ENCODE results near the gene CHRNA5. TPM values are rescaled to one million over a fixed set of nuclear protein-coding genes. Genes with fewer than 3 reads are reported as not detected.
A peak's percentile ranks its signal among the peaks of the same experiment; 100 is the strongest.

CHRNA5 gene
- total RNA-seq, 1 donor from 2014 or later = 13.7 TPM

DNA sequence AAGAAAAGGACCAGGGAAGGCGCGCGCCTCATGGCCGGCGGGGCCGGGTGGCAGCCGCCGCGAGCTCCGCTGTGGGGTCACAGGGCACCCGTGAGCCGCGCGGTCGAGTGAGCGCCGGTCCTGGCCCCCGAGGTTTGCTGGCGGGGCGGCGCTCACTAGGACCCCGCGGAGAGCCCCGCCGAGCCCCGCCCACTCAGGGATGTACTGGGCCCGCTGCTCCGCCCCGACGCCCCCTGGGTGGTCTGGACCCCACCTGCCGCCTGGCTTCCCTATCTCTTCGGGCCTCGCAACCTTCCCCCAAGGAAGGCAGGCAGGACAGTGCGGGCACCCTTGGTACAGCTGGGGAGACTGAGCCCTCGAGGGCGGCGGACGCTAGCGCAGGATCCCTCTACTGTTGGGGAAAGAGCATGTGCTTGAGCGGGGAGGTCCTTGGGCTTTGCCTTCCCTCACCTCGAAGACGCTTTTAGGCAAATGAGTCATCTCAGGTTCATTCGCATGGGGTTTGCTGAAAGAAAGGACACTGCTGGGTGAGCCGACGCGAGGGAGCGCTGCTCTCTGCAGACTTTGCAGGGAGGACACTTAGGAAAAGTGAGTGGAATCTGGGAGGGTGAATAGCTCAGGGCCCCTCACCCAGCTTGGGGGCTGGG is 75.9 kb downstream of the CHRNA5 start, which contains the start of gene CHRNB4:
TSS of gene CHRNB4 (minus strand) at position 109 of the 647 bp plus-strand sequence. CDS start at position 32, 77 bp downstream.
- Histone ChIP-seq H3K36me3 (ENCODE audit: control insufficient read depth, insufficient read depth, low read length) (no peaks in the 10 kb centered on the region), H3K4me3 (ENCODE audit: low read depth, low read length) (peak within 1 kb of the TSS; percentile 43), H3K27me3 (ENCODE audit: control insufficient read depth, insufficient read depth, low read length) (peaks cover 8% of the 10 kb centered on the region)
- TF ChIP-seq CTCF (IDR thresholded peaks at IDR 0.05; ENCODE audit: insufficient read depth, low read length, poor library complexity, severe bottlenecking) = peak; percentile 46
- peak; percentile 49 for DNase-seq (ENCODE audit: low read depth)

GRCh38 chr15:78641749-78642275 is 76.5 kb downstream of the CHRNA5 start:
- peaks cover 7% of the 10 kb centered on the region for H3K27me3 ChIP-seq (ENCODE audit: control insufficient read depth, insufficient read depth, low read length)
- DNase-seq (ENCODE audit: low read depth) = no peak
- no peak for TF ChIP-seq CTCF (IDR thresholded peaks at IDR 0.05; ENCODE audit: insufficient read depth, low read length, poor library complexity, severe bottlenecking)
- H3K36me3 ChIP-seq (ENCODE audit: control insufficient read depth, insufficient read depth, low read length) = no peaks in the 10 kb centered on the region
- no peak overlapping the region for H3K4me3 ChIP-seq (ENCODE audit: low read depth, low read length)

DNA sequence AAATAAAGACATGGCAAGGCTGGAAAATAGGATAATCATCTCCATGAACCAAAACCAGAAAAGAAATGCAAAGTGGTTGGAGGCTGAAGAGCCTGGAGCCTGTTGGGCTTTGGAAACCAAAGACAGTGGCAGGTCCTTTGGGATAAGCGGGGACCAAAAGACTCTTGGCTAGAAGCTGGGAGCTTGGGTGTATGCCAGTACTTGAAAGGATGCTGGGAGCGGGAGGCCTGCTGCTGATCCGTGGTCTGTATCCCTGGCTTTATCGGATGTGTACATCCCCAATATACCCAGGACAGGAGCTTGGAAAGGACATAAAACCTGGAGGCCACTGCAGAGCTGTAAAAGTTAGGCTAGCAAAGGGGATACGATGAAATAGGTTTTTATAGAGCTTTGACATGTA is 77.0 kb downstream of the CHRNA5 start:
- DNase-seq (ENCODE audit: low read depth) = no peak
- Histone ChIP-seq H3K36me3 (ENCODE audit: control insufficient read depth, insufficient read depth, low read length) (no peaks in the 10 kb centered on the region), H3K27me3 (ENCODE audit: control insufficient read depth, insufficient read depth, low read length) (peaks cover 4% of the 10 kb centered on the region), H3K4me3 (ENCODE audit: low read depth, low read length) (no peak overlapping the region)
- TF ChIP-seq CTCF (IDR thresholded peaks at IDR 0.05; ENCODE audit: insufficient read depth, low read length, poor library complexity, severe bottlenecking) = no peak

Other genes with a start within 250 kb of the CHRNA5 start
- not detected in 2 replicates for gene CRABP1, start 225.2 kb upstream of the CHRNA5 start, total RNA-seq
- 22.5 and 23.5 TPM in 2 replicates for gene IREB2, start 127.3 kb upstream of the CHRNA5 start, total RNA-seq
- gene HYKK, start 57.9 kb upstream of the CHRNA5 start, total RNA-seq = 3.9 and 4.4 TPM in 2 replicates
- 209 and 243 TPM in 2 replicates for gene PSMA4, start 25.1 kb upstream of the CHRNA5 start, total RNA-seq
- gene CHRNA3, start 55.5 kb downstream of the CHRNA5 start, total RNA-seq = 0.07 and 0.46 TPM in 2 replicates
- 1.1 and 1.8 TPM in 2 replicates for gene CHRNB4, start 75.7 kb downstream of the CHRNA5 start, total RNA-seq
- gene ADAMTS7, start 245.9 kb downstream of the CHRNA5 start, total RNA-seq = 27.4 and 33.4 TPM in 2 replicates

Measured in kidney epithelial cell (primary cell).